Measurements from ENCODE around the gene C15orf61. TPM values are rescaled to one million over a fixed set of nuclear protein-coding genes. Genes with fewer than 3 reads are reported as not detected.

Gene C15orf61
- total and polyA plus RNA-seq, 2 of the 13 experiments (the other 11 are each of a cell fraction or from before 2014, with no cell fraction given): 2.1 to 6.6 TPM

DNA sequence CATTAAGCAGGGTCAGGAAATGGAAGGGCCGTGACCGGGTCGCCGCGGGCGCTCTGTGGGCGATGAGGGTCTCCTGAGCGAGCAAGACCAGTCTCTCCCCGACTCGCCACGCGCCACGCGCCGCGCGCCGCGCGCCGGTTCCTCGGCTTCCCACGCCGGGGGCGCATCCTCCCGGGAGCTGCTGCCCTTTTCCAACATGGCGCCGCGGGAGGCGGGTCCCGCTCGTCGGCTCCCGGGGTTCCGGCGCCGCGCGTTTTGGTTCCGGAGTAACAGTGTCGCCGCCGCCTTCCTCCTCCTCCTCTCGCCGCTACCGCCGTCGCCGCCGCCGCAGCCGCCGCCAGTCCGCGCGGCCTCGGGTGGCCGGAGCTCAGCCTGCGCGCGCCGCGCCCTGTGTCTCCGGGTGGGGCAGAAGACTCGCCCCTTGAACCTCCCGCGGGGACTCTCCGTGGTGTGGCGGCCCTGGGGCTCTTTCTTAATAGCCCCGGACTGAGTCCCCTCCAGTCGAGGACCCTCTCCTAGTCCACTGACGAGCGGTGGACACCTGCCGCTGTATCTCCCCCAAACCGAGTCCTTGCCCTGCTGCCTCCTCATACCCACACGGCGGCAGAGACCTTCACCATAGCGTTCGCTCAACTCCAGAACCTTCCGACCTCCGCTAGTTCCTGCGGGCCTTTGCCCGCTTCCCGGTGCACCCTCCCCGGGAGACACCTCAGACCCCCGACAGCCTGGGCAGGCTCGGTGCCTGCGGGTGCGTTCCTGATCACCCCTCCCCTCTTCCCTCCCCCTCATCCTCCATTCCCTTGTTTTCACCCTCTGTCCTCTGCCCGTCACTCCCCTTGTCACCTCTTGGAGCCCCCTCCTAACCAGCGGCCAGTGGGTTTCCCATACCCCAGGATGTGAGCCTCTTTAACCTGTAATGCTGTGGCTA lies 21.8 kb downstream of the C15orf61 start, which contains the start of gene MAP2K5 (continued):
- TF ChIP-seq NONO (IDR thresholded peaks at IDR 0.05): no peak
- 0 out of 2 replicates have a peak, but pooled peaks have one; percentile 12 for TF ChIP-seq NONO (CRISPR knock-in tag; conservative IDR thresholded peaks at IDR 0.05)
- TF ChIP-seq HOXA5 (CRISPR knock-in tag; IDR thresholded peaks at IDR 0.05): no peak; the same call in none of the 2 replicates
- TF ChIP-seq GABPA (IDR thresholded peaks at IDR 0.05; ENCODE audit: low read depth, low read length): peak; percentile 88
- peak; percentile 88 for TF ChIP-seq GABPA (CRISPR knock-in tag; IDR thresholded peaks at IDR 0.05; ENCODE audit: low read depth)
- peak; percentile 59; the same call in 1 of the 2 replicates for TF ChIP-seq SP4 (CRISPR knock-in tag; IDR thresholded peaks at IDR 0.05)
- TF ChIP-seq MAZ (IDR thresholded peaks at IDR 0.05; ENCODE audit: borderline replicate concordance, low read depth, low read length): peak; percentile 58; the same call in 1 of the 2 replicates
- peak; percentile 60 for TF ChIP-seq MAZ (CRISPR knock-in tag; IDR thresholded peaks at IDR 0.05; ENCODE audit: low read depth)
- TF ChIP-seq, protein P1, sequence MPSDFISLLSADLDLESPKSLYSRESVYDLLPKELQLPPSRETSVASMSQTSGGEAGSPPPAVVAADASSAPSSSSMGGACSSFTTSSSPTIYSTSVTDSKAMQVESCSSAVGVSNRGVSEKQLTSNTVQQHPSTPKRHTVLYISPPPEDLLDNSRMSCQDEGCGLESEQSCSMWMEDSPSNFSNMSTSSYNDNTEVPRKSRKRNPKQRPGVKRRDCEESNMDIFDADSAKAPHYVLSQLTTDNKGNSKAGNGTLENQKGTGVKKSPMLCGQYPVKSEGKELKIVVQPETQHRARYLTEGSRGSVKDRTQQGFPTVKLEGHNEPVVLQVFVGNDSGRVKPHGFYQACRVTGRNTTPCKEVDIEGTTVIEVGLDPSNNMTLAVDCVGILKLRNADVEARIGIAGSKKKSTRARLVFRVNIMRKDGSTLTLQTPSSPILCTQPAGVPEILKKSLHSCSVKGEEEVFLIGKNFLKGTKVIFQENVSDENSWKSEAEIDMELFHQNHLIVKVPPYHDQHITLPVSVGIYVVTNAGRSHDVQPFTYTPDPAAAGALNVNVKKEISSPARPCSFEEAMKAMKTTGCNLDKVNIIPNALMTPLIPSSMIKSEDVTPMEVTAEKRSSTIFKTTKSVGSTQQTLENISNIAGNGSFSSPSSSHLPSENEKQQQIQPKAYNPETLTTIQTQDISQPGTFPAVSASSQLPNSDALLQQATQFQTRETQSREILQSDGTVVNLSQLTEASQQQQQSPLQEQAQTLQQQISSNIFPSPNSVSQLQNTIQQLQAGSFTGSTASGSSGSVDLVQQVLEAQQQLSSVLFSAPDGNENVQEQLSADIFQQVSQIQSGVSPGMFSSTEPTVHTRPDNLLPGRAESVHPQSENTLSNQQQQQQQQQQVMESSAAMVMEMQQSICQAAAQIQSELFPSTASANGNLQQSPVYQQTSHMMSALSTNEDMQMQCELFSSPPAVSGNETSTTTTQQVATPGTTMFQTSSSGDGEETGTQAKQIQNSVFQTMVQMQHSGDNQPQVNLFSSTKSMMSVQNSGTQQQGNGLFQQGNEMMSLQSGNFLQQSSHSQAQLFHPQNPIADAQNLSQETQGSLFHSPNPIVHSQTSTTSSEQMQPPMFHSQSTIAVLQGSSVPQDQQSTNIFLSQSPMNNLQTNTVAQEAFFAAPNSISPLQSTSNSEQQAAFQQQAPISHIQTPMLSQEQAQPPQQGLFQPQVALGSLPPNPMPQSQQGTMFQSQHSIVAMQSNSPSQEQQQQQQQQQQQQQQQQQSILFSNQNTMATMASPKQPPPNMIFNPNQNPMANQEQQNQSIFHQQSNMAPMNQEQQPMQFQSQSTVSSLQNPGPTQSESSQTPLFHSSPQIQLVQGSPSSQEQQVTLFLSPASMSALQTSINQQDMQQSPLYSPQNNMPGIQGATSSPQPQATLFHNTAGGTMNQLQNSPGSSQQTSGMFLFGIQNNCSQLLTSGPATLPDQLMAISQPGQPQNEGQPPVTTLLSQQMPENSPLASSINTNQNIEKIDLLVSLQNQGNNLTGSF (CRISPR knock-in tag; IDR thresholded peaks at IDR 0.05): no peak
- TF ChIP-seq, protein P2, sequence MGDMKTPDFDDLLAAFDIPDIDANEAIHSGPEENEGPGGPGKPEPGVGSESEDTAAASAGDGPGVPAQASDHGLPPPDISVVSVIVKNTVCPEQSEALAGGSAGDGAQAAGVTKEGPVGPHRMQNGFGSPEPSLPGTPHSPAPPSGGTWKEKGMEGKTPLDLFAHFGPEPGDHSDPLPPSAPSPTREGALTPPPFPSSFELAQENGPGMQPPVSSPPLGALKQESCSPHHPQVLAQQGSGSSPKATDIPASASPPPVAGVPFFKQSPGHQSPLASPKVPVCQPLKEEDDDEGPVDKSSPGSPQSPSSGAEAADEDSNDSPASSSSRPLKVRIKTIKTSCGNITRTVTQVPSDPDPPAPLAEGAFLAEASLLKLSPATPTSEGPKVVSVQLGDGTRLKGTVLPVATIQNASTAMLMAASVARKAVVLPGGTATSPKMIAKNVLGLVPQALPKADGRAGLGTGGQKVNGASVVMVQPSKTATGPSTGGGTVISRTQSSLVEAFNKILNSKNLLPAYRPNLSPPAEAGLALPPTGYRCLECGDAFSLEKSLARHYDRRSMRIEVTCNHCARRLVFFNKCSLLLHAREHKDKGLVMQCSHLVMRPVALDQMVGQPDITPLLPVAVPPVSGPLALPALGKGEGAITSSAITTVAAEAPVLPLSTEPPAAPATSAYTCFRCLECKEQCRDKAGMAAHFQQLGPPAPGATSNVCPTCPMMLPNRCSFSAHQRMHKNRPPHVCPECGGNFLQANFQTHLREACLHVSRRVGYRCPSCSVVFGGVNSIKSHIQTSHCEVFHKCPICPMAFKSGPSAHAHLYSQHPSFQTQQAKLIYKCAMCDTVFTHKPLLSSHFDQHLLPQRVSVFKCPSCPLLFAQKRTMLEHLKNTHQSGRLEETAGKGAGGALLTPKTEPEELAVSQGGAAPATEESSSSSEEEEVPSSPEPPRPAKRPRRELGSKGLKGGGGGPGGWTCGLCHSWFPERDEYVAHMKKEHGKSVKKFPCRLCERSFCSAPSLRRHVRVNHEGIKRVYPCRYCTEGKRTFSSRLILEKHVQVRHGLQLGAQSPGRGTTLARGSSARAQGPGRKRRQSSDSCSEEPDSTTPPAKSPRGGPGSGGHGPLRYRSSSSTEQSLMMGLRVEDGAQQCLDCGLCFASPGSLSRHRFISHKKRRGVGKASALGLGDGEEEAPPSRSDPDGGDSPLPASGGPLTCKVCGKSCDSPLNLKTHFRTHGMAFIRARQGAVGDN (CRISPR knock-in tag; IDR thresholded peaks at IDR 0.05): peak; percentile 81
- TF ChIP-seq DMAP1 (CRISPR knock-in tag; IDR thresholded peaks at IDR 0.05): peak; percentile 47; the same call in 1 of the 2 replicates
- no peak for TF ChIP-seq NPAS2 (CRISPR knock-in tag; IDR thresholded peaks at IDR 0.05; ENCODE audit: borderline replicate concordance)
- TF ChIP-seq ZNF883 (CRISPR knock-in tag; IDR thresholded peaks at IDR 0.05; ENCODE audit: not compliant biosample characterization): no peak
- TF ChIP-seq, protein P3, sequence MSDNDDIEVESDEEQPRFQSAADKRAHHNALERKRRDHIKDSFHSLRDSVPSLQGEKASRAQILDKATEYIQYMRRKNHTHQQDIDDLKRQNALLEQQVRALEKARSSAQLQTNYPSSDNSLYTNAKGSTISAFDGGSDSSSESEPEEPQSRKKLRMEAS (IDR thresholded peaks at IDR 0.05): peak; percentile 80
- TF ChIP-seq, protein P4, sequence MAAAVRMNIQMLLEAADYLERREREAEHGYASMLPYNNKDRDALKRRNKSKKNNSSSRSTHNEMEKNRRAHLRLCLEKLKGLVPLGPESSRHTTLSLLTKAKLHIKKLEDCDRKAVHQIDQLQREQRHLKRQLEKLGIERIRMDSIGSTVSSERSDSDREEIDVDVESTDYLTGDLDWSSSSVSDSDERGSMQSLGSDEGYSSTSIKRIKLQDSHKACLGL (CRISPR knock-in tag; IDR thresholded peaks at IDR 0.05): peak; percentile 56; the same call in 1 of the 2 replicates
